Trophoblast cell (in vitro differentiated cells and primary cell): ENCODE measurements around the gene ANKRD35.

Source experiments
- DNase-seq, 2 donors: peaks; one replicate each; pipeline ENCODE4 v3.0.0-alpha.2; 2016
- H2AFZ ChIP-seq: 2 replicates; pipeline ENCODE4 v1.6.1; 2013; ENCODE audit warnings: low read length, moderate library complexity, mild to moderate bottlenecking; ENCODE audit not compliant: insufficient read depth, poor library complexity
- H2AK5ac ChIP-seq: 2 replicates; pipeline ENCODE4 v1.6.1; 2013; ENCODE audit warnings: mild to moderate bottlenecking, low read length
- H2BK120ac ChIP-seq: 2 replicates; pipeline ENCODE4 v1.6.1; 2013; ENCODE audit warnings: low read length, mild to moderate bottlenecking, moderate library complexity; ENCODE audit not compliant: insufficient read depth, poor library complexity
- H2BK12ac ChIP-seq: 2 replicates; pipeline ENCODE4 v1.6.1; 2013; ENCODE audit warnings: mild to moderate bottlenecking, low read length, moderate library complexity
- H2BK5ac ChIP-seq: 2 replicates; pipeline ENCODE4 v1.6.1; 2013; ENCODE audit warnings: low read length, low read depth, moderate library complexity, mild to moderate bottlenecking; ENCODE audit not compliant: poor library complexity
- H3K14ac ChIP-seq: 2 replicates; pipeline ENCODE4 v1.6.1; 2013; ENCODE audit warnings: mild to moderate bottlenecking, low read length
- H3K18ac ChIP-seq: 2 replicates; pipeline ENCODE4 v1.6.1; 2013; ENCODE audit warnings: mild to moderate bottlenecking, low read length
- H3K23ac ChIP-seq: 2 replicates; pipeline ENCODE4 v1.6.1; 2013; ENCODE audit warnings: low read length
- H3K27ac ChIP-seq: 2 replicates; pipeline ENCODE4 v1.5.1; 2013; ENCODE audit warnings: low read depth, mild to moderate bottlenecking, inconsistent platforms, low read length, moderate library complexity
- H3K27me3 ChIP-seq: 2 replicates; pipeline ENCODE4 v1.6.1; 2013; ENCODE audit warnings: inconsistent platforms, mild to moderate bottlenecking, low read length, moderate library complexity; ENCODE audit not compliant: insufficient read depth
- H3K36me3 ChIP-seq, 2 experiments: 1 replicate in 1 of 2; 2 replicates in 1 of 2; pipeline ENCODE4 v1.6.1; 2013; ENCODE audit warnings: low read length in 2 of 2, mild to moderate bottlenecking in 2 of 2, moderate library complexity in 1 of 2; ENCODE audit not compliant: insufficient read depth in 2 of 2, control insufficient read depth in 1 of 2
- H3K4ac ChIP-seq: 2 replicates; pipeline ENCODE4 v1.6.1; 2013; ENCODE audit warnings: low read depth, mild to moderate bottlenecking, low read length, moderate library complexity
- H3K4me1 ChIP-seq, 2 experiments: 1 replicate in 1 of 2; 2 replicates in 1 of 2; pipeline ENCODE4 v1.6.1; 2013; ENCODE audit warnings: low read length in 2 of 2, mild to moderate bottlenecking in 2 of 2, moderate library complexity in 1 of 2; ENCODE audit not compliant: insufficient read depth in 2 of 2, control insufficient read depth in 1 of 2
- H3K4me2 ChIP-seq: 2 replicates; pipeline ENCODE4 v1.6.1; 2013; ENCODE audit warnings: inconsistent platforms, mild to moderate bottlenecking, low read length, moderate library complexity
- H3K4me3 ChIP-seq: 2 replicates; pipeline ENCODE4 v1.5.1; 2013; ENCODE audit warnings: mild to moderate bottlenecking, low read depth, low read length, inconsistent platforms
- H3K79me1 ChIP-seq: one replicate; pipeline ENCODE4 v1.6.1; 2013; ENCODE audit warnings: low read length
- H3K79me2 ChIP-seq: 2 replicates; pipeline ENCODE4 v1.6.1; 2013; ENCODE audit warnings: low read length, mild to moderate bottlenecking; ENCODE audit not compliant: control insufficient read depth, insufficient read depth, poor library complexity
- H3K9ac ChIP-seq: 2 replicates; pipeline ENCODE4 v1.6.1; 2013; ENCODE audit warnings: mild to moderate bottlenecking, low read length
- H3K9me3 ChIP-seq: 2 replicates; pipeline ENCODE4 v1.6.1; 2013; ENCODE audit warnings: low read depth, mild to moderate bottlenecking, control low read depth, inconsistent platforms, low read length; ENCODE audit not compliant: insufficient read depth
- H4K12ac ChIP-seq: 2 replicates; pipeline ENCODE4 v1.6.1; 2013; ENCODE audit warnings: low read depth, mild to moderate bottlenecking, low read length, moderate library complexity
- H4K8ac ChIP-seq: 2 replicates; pipeline ENCODE4 v1.6.1; 2013; ENCODE audit warnings: low read depth, mild to moderate bottlenecking, low read length, moderate library complexity
- H4K91ac ChIP-seq: one replicate; pipeline ENCODE4 v1.6.1; 2013; ENCODE audit warnings: low read depth, mild to moderate bottlenecking, low read length, moderate library complexity
- WGBS: extraction: QIAGEN DNeasy Blood & Tissue Kit; methylation state at CpG from one replicate; pipeline ENCODE4 v1.1.7; 2013; ENCODE audit warnings: missing lambda C conversion rate; ENCODE audit not compliant: insufficient read length, insufficient coverage; ENCODE audit errors: extremely low coverage; 5-methylcytosine and 5-hydroxymethylcytosine counted together

ANKRD35 gene

GRCh38 chr1:145912128-145912641, 26.5 kb upstream of the ANKRD35 start:
- no peaks in the 10 kb centered on the region for H3K4me1 ChIP-seq
- WGBS = no CpG with 5 or more reads among the region's 11 CpGs
- H4K12ac ChIP-seq = no peak overlapping the region
- H3K9ac ChIP-seq = no peak overlapping the region
- H3K4me3 ChIP-seq = no peak overlapping the region
- H3K79me2 ChIP-seq = no peaks in the 10 kb centered on the region
- no peak for DNase-seq
- no peak overlapping the region for H2BK12ac ChIP-seq
- H3K9me3 ChIP-seq = no peaks in the 10 kb centered on the region
- no peak overlapping the region for H2AFZ ChIP-seq
- peaks cover 5 to 15% of the 10 kb centered on the region in 2 experiments for H3K36me3 ChIP-seq
- no peak overlapping the region for H2AK5ac ChIP-seq
- no peak overlapping the region for H2BK5ac ChIP-seq
- H4K8ac ChIP-seq = no peak overlapping the region
- no peak overlapping the region for H3K14ac ChIP-seq
- no peak overlapping the region for H4K91ac ChIP-seq
- H3K27me3 ChIP-seq = no peaks in the 10 kb centered on the region
- H3K18ac ChIP-seq = no peak overlapping the region
- H3K4me2 ChIP-seq = no peak overlapping the region
- no peak overlapping the region for H3K23ac ChIP-seq
- no peak overlapping the region for H3K27ac ChIP-seq
- H2BK120ac ChIP-seq = no peak overlapping the region
- no peak overlapping the region for H3K4ac ChIP-seq
- no peaks in the 10 kb centered on the region for H3K79me1 ChIP-seq

GRCh38 chr1:145908653-145909052, 23.0 kb upstream of the ANKRD35 start:
- Histone ChIP-seq H3K18ac (no peak overlapping the region), H2AFZ (no peak overlapping the region), H4K8ac (no peak overlapping the region), H3K23ac (no peak overlapping the region), H2BK120ac (no peak overlapping the region), H3K4ac (no peak overlapping the region), H3K9ac (no peak overlapping the region), H2BK5ac (no peak overlapping the region), H3K27ac (no peak overlapping the region), H3K79me2 (no peaks in the 10 kb centered on the region), H3K27me3 (no peaks in the 10 kb centered on the region), H3K4me1 (no peaks in the 10 kb centered on the region), H3K79me1 (no peaks in the 10 kb centered on the region), H4K12ac (no peak overlapping the region), H3K36me3 (peaks cover 5 to 13% of the 10 kb centered on the region in 2 experiments), H3K4me2 (no peak overlapping the region), H2BK12ac (no peak overlapping the region), H3K4me3 (no peak overlapping the region), H3K14ac (no peak overlapping the region), H2AK5ac (no peak overlapping the region), H4K91ac (no peak overlapping the region), H3K9me3 (no peaks in the 10 kb centered on the region)
- DNase-seq = no peak
- no CpG with 5 or more reads among the region's 1 CpG for WGBS

- Histone ChIP-seq H2BK12ac (no peak overlapping the region), H3K9ac (no peak overlapping the region), H3K36me3 (peaks cover 3 to 11% of the 10 kb centered on the region in 2 experiments), H2BK120ac (no peak overlapping the region), H2AFZ (no peak overlapping the region), H4K8ac (no peak overlapping the region), H3K4me2 (no peak overlapping the region), H2BK5ac (no peak overlapping the region), H4K12ac (no peak overlapping the region), H3K4me1 (no peaks in the 10 kb centered on the region), H2AK5ac (no peak overlapping the region), H3K27me3 (no peaks in the 10 kb centered on the region), H3K79me1 (no peaks in the 10 kb centered on the region), H3K4ac (no peak overlapping the region), H3K14ac (no peak overlapping the region), H3K4me3 (no peak overlapping the region), H3K9me3 (no peaks in the 10 kb centered on the region), H4K91ac (no peak overlapping the region), H3K23ac (no peak overlapping the region), H3K27ac (no peak overlapping the region), H3K79me2 (no peaks in the 10 kb centered on the region), H3K18ac (no peak overlapping the region)
- DNase-seq = no peak
- WGBS = no CpG with 5 or more reads among the region's 10 CpGs
These were observed 21.5 kb upstream of the ANKRD35 start for GRCh38 chr1:145906954-145907753.

GRCh38 chr1:145901312-145902021, 15.8 kb upstream of the ANKRD35 start:
- DNase-seq = no peak
- H3K9me3 ChIP-seq = peaks cover 2% of the 10 kb centered on the region
- H3K4me2 ChIP-seq = no peak overlapping the region
- WGBS = no CpG with 5 or more reads among the region's 12 CpGs
- no peaks in the 10 kb centered on the region for H3K4me1 ChIP-seq
- H3K79me2 ChIP-seq = no peaks in the 10 kb centered on the region
- H4K91ac ChIP-seq = no peak overlapping the region
- no peaks in the 10 kb centered on the region for H3K36me3 ChIP-seq
- no peak overlapping the region for H3K14ac ChIP-seq
- H3K9ac ChIP-seq = no peak overlapping the region
- no peaks in the 10 kb centered on the region for H3K27me3 ChIP-seq
- no peak overlapping the region for H3K4ac ChIP-seq
- H3K23ac ChIP-seq = no peak overlapping the region
- no peak overlapping the region for H4K12ac ChIP-seq
- no peaks in the 10 kb centered on the region for H3K79me1 ChIP-seq
- no peak overlapping the region for H2AK5ac ChIP-seq
- H2BK120ac ChIP-seq = no peak overlapping the region
- H2BK12ac ChIP-seq = no peak overlapping the region
- no peak overlapping the region for H3K4me3 ChIP-seq
- no peak overlapping the region for H3K27ac ChIP-seq
- no peak overlapping the region for H2AFZ ChIP-seq
- no peak overlapping the region for H3K18ac ChIP-seq
- H2BK5ac ChIP-seq = no peak overlapping the region
- no peak overlapping the region for H4K8ac ChIP-seq
